ENCODE results near the gene OSBPL10. TPM values are rescaled to one million over a fixed set of nuclear protein-coding genes. Genes with fewer than 3 reads are reported as not detected.

Gene OSBPL10
- total RNA-seq, 2 experiments from 2014 or later, result 65.7 to 170 TPM

- TF ChIP-seq EZH2phosphoT487 (IDR thresholded peaks at IDR 0.05; ENCODE audit: borderline replicate concordance, low read depth, low read length) (no peak), CTCF (conservative IDR thresholded peaks at IDR 0.05; ENCODE audit: low read length) (no peak)
- intact Hi-C loops (cut with micrococcal nuclease; ENCODE audit: unreplicated experiment), result no loop called here
- H3K4me1 ChIP-seq (ENCODE audit: insufficient read depth, low read length, poor library complexity, severe bottlenecking), result peaks cover 47% of the 10 kb centered on the region
- no TSS peak for BruUV-seq (replicated peaks)
- ChIA-PET CTCF (ENCODE audit: unreplicated experiment) (no interaction called here), POLR2A (interaction anchor here (0.6 to 1.6 kb wide), 6 partner anchors 8 to 315 kb away, joined by 3 to 4 read pairs (median 3); partner anchors contain the start of gene STT3B)
- H2AFZ ChIP-seq (ENCODE audit: low read length), result no peak overlapping the region
- peaks cover 94% of the 10 kb centered on the region for H3K36me3 ChIP-seq (ENCODE audit: insufficient read depth, low read length)
- H3K9me2 ChIP-seq (ENCODE audit: insufficient read depth, low read length), result no peaks in the 10 kb centered on the region
- no peak overlapping the region for H3K27ac ChIP-seq (ENCODE audit: low read depth, low read length, poor library complexity, severe bottlenecking)
- H3K4me2 ChIP-seq (ENCODE audit: low read length), result no peak overlapping the region
- peaks cover 93% of the 10 kb centered on the region for H3K79me2 ChIP-seq (ENCODE audit: insufficient read depth, low read depth, low read length)
- no peak for DNase-seq (ENCODE audit: low spot score)
- H3K9me3 ChIP-seq (ENCODE audit: low read length), result no peaks in the 10 kb centered on the region
- no peak overlapping the region for H3K4me3 ChIP-seq (ENCODE audit: low read depth, low read length, poor library complexity, severe bottlenecking)
- no peaks in the 10 kb centered on the region for H4K20me1 ChIP-seq (ENCODE audit: insufficient read depth, low read length)
Observed at GRCh38 chr3:31847760-31848159, 133.3 kb downstream of the OSBPL10 start.

- ChIA-PET CTCF (ENCODE audit: unreplicated experiment) (interaction anchor here (0.7 kb wide), 1 partner anchor 9 kb away, joined by 3 read pairs; no protein-coding TSS in a partner anchor), POLR2A (interaction anchor here (0.9 to 3.1 kb wide), 4 partner anchors 9 to 15 kb away, joined by 3 to 21 read pairs (median 4); no protein-coding TSS in a partner anchor)
- intact Hi-C loops (cut with micrococcal nuclease; ENCODE audit: unreplicated experiment), result no loop called here
- H3K9me3 ChIP-seq (ENCODE audit: low read length), result no peaks in the 10 kb centered on the region
- DNase-seq (ENCODE audit: low spot score), result no peak
- peaks cover 19% of the 10 kb centered on the region for H3K4me1 ChIP-seq (ENCODE audit: insufficient read depth, low read length, poor library complexity, severe bottlenecking)
- TF ChIP-seq CTCF (conservative IDR thresholded peaks at IDR 0.05; ENCODE audit: low read length) (no peak), EZH2phosphoT487 (IDR thresholded peaks at IDR 0.05; ENCODE audit: borderline replicate concordance, low read depth, low read length) (no peak)
- no peak overlapping the region for H3K4me3 ChIP-seq (ENCODE audit: low read depth, low read length, poor library complexity, severe bottlenecking)
- peaks cover 81% of the 10 kb centered on the region for H3K36me3 ChIP-seq (ENCODE audit: insufficient read depth, low read length)
- no peak overlapping the region for H2AFZ ChIP-seq (ENCODE audit: low read length)
- H3K79me2 ChIP-seq (ENCODE audit: insufficient read depth, low read depth, low read length), result peaks cover 96% of the 10 kb centered on the region
- no TSS peak for BruUV-seq (replicated peaks)
- no peaks in the 10 kb centered on the region for H3K9me2 ChIP-seq (ENCODE audit: insufficient read depth, low read length)
- H3K4me2 ChIP-seq (ENCODE audit: low read length), result no peak overlapping the region
- 0 out of 2 replicates have a peak, but pooled peaks cover 5% of the 10 kb centered on the region for H4K20me1 ChIP-seq (ENCODE audit: insufficient read depth, low read length)
- H3K27ac ChIP-seq (ENCODE audit: low read depth, low read length, poor library complexity, severe bottlenecking), result no peak overlapping the region
Observed at GRCh38 chr3:31841515-31841914, 139.5 kb downstream of the OSBPL10 start.

- POLR2A ChIA-PET, result interaction anchor here (0.8 to 3.1 kb wide), 3 partner anchors 9 to 31 kb away, joined by 3 to 21 read pairs (median 5); no protein-coding TSS in a partner anchor
- no peaks in the 10 kb centered on the region for H3K9me3 ChIP-seq (ENCODE audit: low read length)
- BruUV-seq (replicated peaks), result no TSS peak
Observed at GRCh38 chr3:31840252-31840651, 140.8 kb downstream of the OSBPL10 start.

More at GRCh38 chr3:31840252-31840651, 140.8 kb downstream of the OSBPL10 start:
- TF ChIP-seq CTCF (conservative IDR thresholded peaks at IDR 0.05; ENCODE audit: low read length), result no peak
- no peak for TF ChIP-seq EZH2phosphoT487 (IDR thresholded peaks at IDR 0.05; ENCODE audit: borderline replicate concordance, low read depth, low read length)
- CTCF ChIA-PET (ENCODE audit: unreplicated experiment), result no interaction called here
- no peak overlapping the region for H3K27ac ChIP-seq (ENCODE audit: low read depth, low read length, poor library complexity, severe bottlenecking)
- no peak for DNase-seq (ENCODE audit: low spot score)
- peaks cover 78% of the 10 kb centered on the region for H3K36me3 ChIP-seq (ENCODE audit: insufficient read depth, low read length)
- no peak overlapping the region for H3K4me2 ChIP-seq (ENCODE audit: low read length)
- no peak overlapping the region for H2AFZ ChIP-seq (ENCODE audit: low read length)
- H3K4me1 ChIP-seq (ENCODE audit: insufficient read depth, low read length, poor library complexity, severe bottlenecking), result peaks cover 9% of the 10 kb centered on the region
- no peak overlapping the region for H3K4me3 ChIP-seq (ENCODE audit: low read depth, low read length, poor library complexity, severe bottlenecking)
- intact Hi-C loops (cut with micrococcal nuclease; ENCODE audit: unreplicated experiment), result no loop called here
- 0 out of 2 replicates have a peak, but pooled peaks cover 5% of the 10 kb centered on the region for H4K20me1 ChIP-seq (ENCODE audit: insufficient read depth, low read length)
- H3K79me2 ChIP-seq (ENCODE audit: insufficient read depth, low read depth, low read length), result peaks cover 99% of the 10 kb centered on the region
- H3K9me2 ChIP-seq (ENCODE audit: insufficient read depth, low read length), result no peaks in the 10 kb centered on the region
